WTC11 (cell line): ENCODE data around the gene AKAP13.
"Not testable (repeated sequence)": the region's sequence is repeated elsewhere in the genome, so short reads cannot be mapped to it uniquely, and the experiment has no call there.

Experiments used
- ARID4B ChIP-seq: sonication (generic); formaldehyde crosslinking; IDR thresholded peaks from 2 replicates; pipeline ENCODE4 v1.8.0; 2023; ENCODE audit warnings: missing genetic modification reagents, mild to moderate bottlenecking, borderline replicate concordance
- CREB1 ChIP-seq: sonication (generic); formaldehyde crosslinking; IDR thresholded peaks from 2 replicates; pipeline ENCODE4 v1.8.0; 2023; ENCODE audit warnings: mild to moderate bottlenecking, missing genetic modification reagents
- TF ChIP-seq, protein P1 (sequence below): sonication (generic); formaldehyde crosslinking; IDR thresholded peaks from 2 replicates; pipeline ENCODE4 v1.8.0; 2022; ENCODE audit warnings: mild to moderate bottlenecking, missing genetic modification reagents

GRCh38 chr15:85342163-85342562, 38.2 kb upstream of the AKAP13 start:
- TF ChIP-seq, protein P1, sequence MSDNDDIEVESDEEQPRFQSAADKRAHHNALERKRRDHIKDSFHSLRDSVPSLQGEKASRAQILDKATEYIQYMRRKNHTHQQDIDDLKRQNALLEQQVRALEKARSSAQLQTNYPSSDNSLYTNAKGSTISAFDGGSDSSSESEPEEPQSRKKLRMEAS (CRISPR knock-in tag) = not testable (repeated sequence)
- TF ChIP-seq CREB1; ARID4B (CRISPR knock-in tag): not testable (repeated sequence)
